Adrenal gland (tissue), 12 donors: ENCODE data around the gene PPP2R2C. TPM values are rescaled to one million over a fixed set of nuclear protein-coding genes. Genes with fewer than 3 reads are reported as not detected.
A peak's percentile ranks its signal among the peaks of the same experiment; 100 is the strongest.

Source experiments
- DNase-seq, 7 donors: peaks; one replicate each; pipeline ENCODE4 v3.0.0-alpha.2; 2019 to 2020
- H3K27ac ChIP-seq, 5 donors: fragments of 200-600 bp; sonication (generic) in 4 of 5; 1 replicate in 3 of 5; 2 replicates in 2 of 5; pipeline versions ENCODE4 v1.5.1 to v1.8.0; 2016 to 2020; ENCODE audit warnings: mild to moderate bottlenecking in 1 of 5
- H3K27me3 ChIP-seq: fragments of 200-600 bp; 2 replicates; pipeline ENCODE4 v1.8.0; 2021
- H3K36me3 ChIP-seq, 2 donors: fragments of 200-600 bp; replicated peaks in 1 of 2; 1 replicate in 1 of 2; 2 replicates in 1 of 2; pipeline versions ENCODE4 v1.5.1 to v1.8.0; 2018 to 2022
- H3K4me1 ChIP-seq, 2 donors: fragments of 200-600 bp; replicated peaks in 1 of 2; 1 replicate in 1 of 2; 2 replicates in 1 of 2; pipeline versions ENCODE4 v1.5.1 to v1.8.0; 2018 to 2021
- H3K4me3 ChIP-seq, 4 donors: fragments of 200-600 bp; sonication (generic) in 3 of 4; one replicate each; pipeline ENCODE4 v1.5.1; 2016 to 2018
- H3K9me3 ChIP-seq, 3 donors: fragments of 200-600 bp; sonication (generic) in 1 of 3; replicated peaks in 1 of 3; 1 replicate in 2 of 3; 2 replicates in 1 of 3; pipeline versions ENCODE4 v1.5.1 to v1.8.0; 2016 to 2021
- POLR2A ChIP-seq, 2 donors: fragments of 450-650 bp; IDR thresholded peaks; one replicate each; pipeline ENCODE4 v1.6.1; 2017; ENCODE audit warnings: antibody characterized with exemption in 2 of 2, mild to moderate bottlenecking in 2 of 2, moderate library complexity in 1 of 2
- WGBS, 4 donors: extraction: QIAGEN DNeasy Blood & Tissue Kit in 2 of 4; methylation state at CpG; one replicate each; pipeline versions ENCODE4 v1.1.5 to v1.1.7; 2013 to 2017; 5-methylcytosine and 5-hydroxymethylcytosine counted together
- intact Hi-C, 2 donors: fragments of 100-400 bp; cut with DNase I; formaldehyde crosslinking; loops; one replicate each; pipeline versions ENCODE4 v1.14.1 to v1.15.0; 2022 to 2023
- polyA plus RNA-seq, 3 donors: library from polyadenylated mRNA; stranded (reverse); fragments of 200-250 nt in 2 of 3; fragments of 350-450 nt in 1 of 3; fragmentation: Illumina TruSeq in 1 of 3; extraction: RNeasy Lipid Tissue Mini Kit (QIAGEN cat#74804) in 1 of 3; gene quantifications; one replicate each; pipeline ENCODE4 v1.2.3, GENCODE V29; 2013 to 2014
- total RNA-seq, 9 donors: library from RNA; depleted of rRNA in 4 of 9; stranded (reverse); fragments of >200 nt in 4 of 9; fragments of 120-200 nt in 1 of 9; fragmentation: NEBNext Ultra II Directional in 1 of 9; extraction: Animal tissue kit (Norgen Biotek cat#: 25700) in 1 of 9; gene quantifications; one replicate each; pipeline versions ENCODE4 v1.1.0 to v1.2.4, GENCODE V29; 2013 to 2023
- TF ChIP-seq, protein P1 (sequence below), 6 experiments: fragments of 450-650 bp in 4 of 6; fragments of 200-600 bp in 2 of 6; sonication (generic) in 1 of 6; IDR thresholded peaks; 1 replicate in 5 of 6; 2 replicates in 1 of 6; pipeline versions ENCODE4 v1.5.1 to v1.8.0; 2016 to 2021; ENCODE audit warnings: antibody characterized with exemption in 6 of 6, mild to moderate bottlenecking in 2 of 6, moderate library complexity in 1 of 6
- donor health status: healthy with polysubstance abuse.
- donor health status: Bipolar disorder and iron deficiency.
- donor health status: DM: yes; HTN: yes; CAD: no.
- donor health status: DM: no; HTN: no; CAD: no.
- donor health status: DM: no; HTN: no; CAD: no.
- donor health status: DM: yes; HTN: yes; CAD: no.

Gene PPP2R2C
- total and polyA plus RNA-seq, 12 donors = 0.17 to 7.2 (median 2.0) TPM; not detected in 3

- Histone ChIP-seq H3K36me3 (no peaks in the 10 kb centered on the region), H3K9me3 (no peaks in the 10 kb centered on the region), H3K4me1 (no peaks in the 10 kb centered on the region), H3K27ac (no peak overlapping the region), H3K27me3 (peaks cover 10% of the 10 kb centered on the region), H3K4me3 (no peak overlapping the region)
- DNase-seq = no peak
- TF ChIP-seq POLR2A (IDR thresholded peaks at IDR 0.05) = no peak
- TF ChIP-seq, protein P1, sequence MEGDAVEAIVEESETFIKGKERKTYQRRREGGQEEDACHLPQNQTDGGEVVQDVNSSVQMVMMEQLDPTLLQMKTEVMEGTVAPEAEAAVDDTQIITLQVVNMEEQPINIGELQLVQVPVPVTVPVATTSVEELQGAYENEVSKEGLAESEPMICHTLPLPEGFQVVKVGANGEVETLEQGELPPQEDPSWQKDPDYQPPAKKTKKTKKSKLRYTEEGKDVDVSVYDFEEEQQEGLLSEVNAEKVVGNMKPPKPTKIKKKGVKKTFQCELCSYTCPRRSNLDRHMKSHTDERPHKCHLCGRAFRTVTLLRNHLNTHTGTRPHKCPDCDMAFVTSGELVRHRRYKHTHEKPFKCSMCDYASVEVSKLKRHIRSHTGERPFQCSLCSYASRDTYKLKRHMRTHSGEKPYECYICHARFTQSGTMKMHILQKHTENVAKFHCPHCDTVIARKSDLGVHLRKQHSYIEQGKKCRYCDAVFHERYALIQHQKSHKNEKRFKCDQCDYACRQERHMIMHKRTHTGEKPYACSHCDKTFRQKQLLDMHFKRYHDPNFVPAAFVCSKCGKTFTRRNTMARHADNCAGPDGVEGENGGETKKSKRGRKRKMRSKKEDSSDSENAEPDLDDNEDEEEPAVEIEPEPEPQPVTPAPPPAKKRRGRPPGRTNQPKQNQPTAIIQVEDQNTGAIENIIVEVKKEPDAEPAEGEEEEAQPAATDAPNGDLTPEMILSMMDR (IDR thresholded peaks at IDR 0.05) = no peak
- WGBS, 4 donors = 67 to 70% (median 69%) methylated on average over 7 of the region's 7 CpGs
- intact Hi-C loops = no loop called here
Measured at GRCh38 chr4:6464842-6465588, 7.4 kb downstream of the PPP2R2C start.

GRCh38 chr4:6463311-6464289 lies 8.8 kb downstream of the PPP2R2C start:
- peak in 2 of 7 donors; percentile 6 to 39 for DNase-seq
- Histone ChIP-seq H3K4me1 (no peaks in the 10 kb centered on the region), H3K9me3 (no peaks in the 10 kb centered on the region), H3K4me3 (no peak overlapping the region), H3K27ac (no peak overlapping the region), H3K36me3 (no peaks in the 10 kb centered on the region), H3K27me3 (peaks cover 6% of the 10 kb centered on the region)
- intact Hi-C loops = no loop called here
- TF ChIP-seq POLR2A (IDR thresholded peaks at IDR 0.05) = no peak
- TF ChIP-seq, protein P1 (IDR thresholded peaks at IDR 0.05) = no peak
- WGBS, 4 donors = 65 to 90% (median 69%) methylated on average over 5 to 11 of the region's 11 CpGs

DNA sequence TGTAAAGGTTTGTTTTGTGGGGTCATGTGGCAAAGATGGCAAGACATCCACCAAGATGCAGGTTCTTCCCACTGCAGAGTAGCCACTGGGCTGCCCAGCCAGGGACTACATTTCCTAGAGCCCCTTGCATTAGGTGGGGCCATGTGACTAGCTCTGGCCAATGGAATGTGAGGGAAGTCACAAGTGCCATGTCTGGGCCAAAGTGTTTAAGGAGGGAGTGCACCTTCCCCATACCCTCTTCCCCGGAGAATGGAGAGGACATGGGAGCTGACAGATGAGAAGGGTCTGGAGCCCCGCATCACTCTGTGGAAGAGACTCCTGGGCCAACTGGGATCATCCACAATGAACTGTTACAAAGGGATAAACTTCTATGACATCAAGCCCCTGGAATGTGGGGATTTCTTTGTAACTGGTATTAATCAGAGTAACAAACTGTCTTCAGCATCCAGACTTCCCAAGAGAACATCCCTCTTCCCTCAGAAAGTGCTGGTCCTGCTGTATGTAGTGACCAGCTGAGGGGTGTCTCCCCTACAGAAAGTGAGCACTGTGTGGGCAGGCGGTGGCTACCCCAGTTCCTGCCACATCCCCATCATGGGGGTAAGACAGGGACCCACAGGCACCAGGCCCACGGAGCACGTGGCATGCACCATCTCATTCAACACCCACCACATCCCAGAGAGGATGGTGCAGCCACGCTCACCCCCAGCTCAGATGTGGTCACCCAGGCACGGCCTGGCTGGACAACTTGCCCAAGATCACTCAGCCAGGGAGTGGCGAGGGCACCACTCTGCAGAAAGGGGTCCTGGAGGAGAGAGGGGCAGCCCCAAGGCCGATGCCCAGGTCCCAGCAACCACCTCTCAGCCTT lies 10.9 kb downstream of the PPP2R2C start:
- Histone ChIP-seq H3K27ac (no peak overlapping the region), H3K4me1 (no peaks in the 10 kb centered on the region), H3K9me3 (no peaks in the 10 kb centered on the region), H3K36me3 (no peaks in the 10 kb centered on the region), H3K4me3 (no peak overlapping the region), H3K27me3 (peaks cover 6% of the 10 kb centered on the region)
- intact Hi-C loops = no loop called here
- peak in 2 of 7 donors; percentile 7 to 37 for DNase-seq
- WGBS, 4 donors = 81 to 87% (median 85%) methylated on average over 4 to 9 of the region's 9 CpGs
- no peak for TF ChIP-seq POLR2A (IDR thresholded peaks at IDR 0.05)
- TF ChIP-seq, protein P1 (IDR thresholded peaks at IDR 0.05) = no peak
